ENCODE measurements around the gene GAD1. TPM values are rescaled to one million over a fixed set of nuclear protein-coding genes. Genes with fewer than 3 reads are reported as not detected.

The GAD1 gene
- total and polyA plus RNA-seq, 12 donors: 1.5 to 18.3 (median 6.6) TPM

GRCh38 chr2:170895023-170895757, 78.5 kb downstream of the GAD1 start:
- no peak for TF ChIP-seq CTCF (IDR thresholded peaks at IDR 0.05)
- peak in 1 of 2 donors; percentile 36 for TF ChIP-seq POLR2A (IDR thresholded peaks at IDR 0.05)
- intact Hi-C loops (cut with DNase I): no loop called here
- WGBS, 4 donors: 28 to 38% (median 32%) methylated on average over 3 of the region's 3 CpGs

GRCh38 chr2:170896622-170897021, 79.9 kb downstream of the GAD1 start:
- WGBS, 4 donors: 68 to 94% (median 76%) methylated on average over 4 of the region's 4 CpGs
- intact Hi-C loops (cut with DNase I): no loop called here

More at GRCh38 chr2:170895023-170895757, 78.5 kb downstream of the GAD1 start:
- H3K9me3 ChIP-seq (replicated peaks in 1 of 3): no peaks in the 10 kb centered on the region
- no peaks in the 10 kb centered on the region for H3K27me3 ChIP-seq
- DNase-seq: peak in 6 of 7 donors; percentile 10 to 56 (median 44)
- H3K4me1 ChIP-seq (replicated peaks in 1 of 2): peaks cover 0 to 4% of the 10 kb centered on the region in 2 donors
- no peaks in the 10 kb centered on the region for H3K36me3 ChIP-seq (replicated peaks in 1 of 2)
- peak overlapping the region; percentile 51 to 75 (median 67) for H3K27ac ChIP-seq
- H3K4me3 ChIP-seq: peak overlapping the region in 1 of 4 donors; percentile 4

GRCh38 chr2:170897108-170897507, 80.4 kb downstream of the GAD1 start:
- no peak for DNase-seq
- no peaks in the 10 kb centered on the region for H3K9me3 ChIP-seq (replicated peaks in 1 of 3)
- H3K4me1 ChIP-seq (replicated peaks in 1 of 2): peaks cover 0 to 4% of the 10 kb centered on the region in 2 donors
- no peaks in the 10 kb centered on the region for H3K27me3 ChIP-seq
- TF ChIP-seq POLR2A (IDR thresholded peaks at IDR 0.05) (no peak), CTCF (IDR thresholded peaks at IDR 0.05) (no peak)
- H3K36me3 ChIP-seq (replicated peaks in 1 of 2): no peaks in the 10 kb centered on the region
- H3K4me3 ChIP-seq: no peak overlapping the region
- no peak overlapping the region for H3K27ac ChIP-seq
- WGBS, 4 donors: 90 to 95% (median 91%) methylated on average over 6 of the region's 6 CpGs
- intact Hi-C loops (cut with DNase I): no loop called here

More at GRCh38 chr2:170896622-170897021, 79.9 kb downstream of the GAD1 start:
- no peak for TF ChIP-seq POLR2A (IDR thresholded peaks at IDR 0.05)
- TF ChIP-seq CTCF (IDR thresholded peaks at IDR 0.05): no peak
- H3K27me3 ChIP-seq: no peaks in the 10 kb centered on the region
- DNase-seq: no peak
- H3K36me3 ChIP-seq (replicated peaks in 1 of 2): no peaks in the 10 kb centered on the region
- peaks cover 0 to 4% of the 10 kb centered on the region in 2 donors for H3K4me1 ChIP-seq (replicated peaks in 1 of 2)
- H3K9me3 ChIP-seq (replicated peaks in 1 of 3): no peaks in the 10 kb centered on the region
- H3K4me3 ChIP-seq: no peak overlapping the region
- H3K27ac ChIP-seq: no peak overlapping the region

- intact Hi-C loops (cut with DNase I): no loop called here
- no peaks in the 10 kb centered on the region for H3K36me3 ChIP-seq (replicated peaks in 1 of 2)
- no peaks in the 10 kb centered on the region for H3K27me3 ChIP-seq
- TF ChIP-seq POLR2A (IDR thresholded peaks at IDR 0.05): no peak
- no peak for TF ChIP-seq CTCF (IDR thresholded peaks at IDR 0.05)
- WGBS, 4 donors: 63 to 68% (median 65%) methylated on average over 5 of the region's 5 CpGs
- no peak overlapping the region for H3K27ac ChIP-seq
- DNase-seq: no peak
- no peak overlapping the region for H3K4me3 ChIP-seq
- H3K4me1 ChIP-seq (replicated peaks in 1 of 2): no peaks in the 10 kb centered on the region
- no peaks in the 10 kb centered on the region for H3K9me3 ChIP-seq (replicated peaks in 1 of 3)
These were observed 89.2 kb downstream of the GAD1 start for GRCh38 chr2:170905864-170906263.

Small RNA genes within 50 kb of the gene (small RNA-seq; reads per million reads assigned to genes)
- 0 reads per million in 2 donors for gene RF00019

Other genes starting within 250 kb of the GAD1 start
- gene SP5, start 101.5 kb upstream of the GAD1 start, total RNA-seq: 1 to 10 TPM in 8 of 9 donors, under 1 TPM in 1; 0.87 to 9.2 (median 3.9) TPM
- gene SP5, start 101.5 kb upstream of the GAD1 start, polyA plus RNA-seq: 1 to 10 TPM in 1 of 3 donors, under 1 TPM in 2; 0.16 to 1.3 (median 0.88) TPM
- gene ERICH2, start 46.5 kb upstream of the GAD1 start, total RNA-seq: under 1 TPM in 3 of 9 donors, not detected in 6; 0.39 to 0.72 (median 0.57) TPM
- 1 to 10 TPM; 1.2 to 1.7 (median 1.5) TPM for gene ERICH2, start 46.5 kb upstream of the GAD1 start, polyA plus RNA-seq
- gene GORASP2, start 112.4 kb downstream of the GAD1 start, total RNA-seq: 100 to 1,000 TPM in 2 of 9 donors, 10 to 100 TPM in 7; 47.1 to 138 (median 87.9) TPM
- gene GORASP2, start 112.4 kb downstream of the GAD1 start, polyA plus RNA-seq: 100 to 1,000 TPM in 1 of 3 donors, 10 to 100 TPM in 2; 25.6 to 201 (median 30.2) TPM